Smooth muscle cell (in vitro differentiated cells): ENCODE measurements around the gene PLEKHG7. TPM values are rescaled to one million over a fixed set of nuclear protein-coding genes. Genes with fewer than 3 reads are reported as not detected.

Source experiments
- DNase-seq: peaks from one replicate; lab custom pipeline; 2025; ENCODE audit not compliant: unreplicated experiment; lab: John Stamatoyannopoulos, UW
- H2AFZ ChIP-seq: fragments of 200-600 bp; sonication (generic); 2 replicates; pipeline ENCODE4 v1.6.0; 2016; ENCODE audit warnings: antibody characterized with exemption, low read depth, mild to moderate bottlenecking
- H3F3A ChIP-seq: fragments of 200-600 bp; sonication (generic); 2 replicates; pipeline ENCODE4 v1.6.0; 2017; ENCODE audit warnings: antibody characterized with exemption, low read depth
- H3K27ac ChIP-seq: fragments of 200-600 bp; sonication (generic); 2 replicates; pipeline ENCODE4 v1.5.1; 2016; ENCODE audit warnings: low read depth, mild to moderate bottlenecking
- H3K27me3 ChIP-seq: fragments of 200-600 bp; sonication (generic); 2 replicates; pipeline ENCODE4 v1.6.1; 2016; ENCODE audit warnings: low read depth, mild to moderate bottlenecking
- H3K36me3 ChIP-seq: fragments of 200-600 bp; sonication (generic); 2 replicates; pipeline ENCODE4 v1.5.1; 2016; ENCODE audit warnings: low read depth
- H3K4me1 ChIP-seq: fragments of 200-600 bp; sonication (generic); 2 replicates; pipeline ENCODE4 v1.5.1; 2016; ENCODE audit warnings: low read depth
- H3K4me2 ChIP-seq: fragments of 200-600 bp; sonication (generic); 2 replicates; pipeline ENCODE4 v1.6.0; 2016; ENCODE audit warnings: mild to moderate bottlenecking
- H3K4me3 ChIP-seq: fragments of 200-600 bp; sonication (generic); 2 replicates; pipeline ENCODE4 v1.5.1; 2016; ENCODE audit warnings: mild to moderate bottlenecking
- H3K79me2 ChIP-seq: fragments of 200-600 bp; sonication (generic); 2 replicates; pipeline ENCODE4 v1.6.0; 2016; ENCODE audit warnings: low read depth, mild to moderate bottlenecking
- H3K9ac ChIP-seq: fragments of 200-600 bp; sonication (generic); 2 replicates; pipeline ENCODE4 v1.6.0; 2016; ENCODE audit warnings: low read depth
- H3K9me3 ChIP-seq: fragments of 200-600 bp; sonication (generic); replicated peaks from 2 replicates; pipeline ENCODE4 v1.5.1; 2016; ENCODE audit warnings: low read depth
- H4K20me1 ChIP-seq: fragments of 200-600 bp; sonication (generic); 2 replicates; pipeline ENCODE4 v1.6.0; 2016; ENCODE audit warnings: low read depth
- WGBS: methylation state at CpG from one replicate; pipeline ENCODE4 v1.1.7; 2016; ENCODE audit warnings: low lambda C conversion rate; 5-methylcytosine and 5-hydroxymethylcytosine counted together
- polyA plus RNA-seq: library from polyadenylated mRNA; unstranded; fragments of >200 nt; fragmentation: Nextera tagmentation; extraction: Ambion mirVana; gene quantifications from 2 replicates; pipeline ENCODE4 v1.2.1, GENCODE V29; 2016
- total RNA-seq: library from RNA; depleted of rRNA; stranded (reverse); fragments of >200 nt; gene quantifications from 2 replicates; pipeline ENCODE4 v1.2.3, GENCODE V29; 2014
- TF ChIP-seq, protein P1 (sequence below): fragments of 200-600 bp; sonication (generic); IDR thresholded peaks from 2 replicates; pipeline ENCODE4 v1.5.1; 2017; ENCODE audit warnings: borderline replicate concordance, mild to moderate bottlenecking, antibody characterized with exemption; ENCODE audit not compliant: insufficient read depth, poor library complexity, severe bottlenecking

Gene PLEKHG7
- total and polyA plus RNA-seq, 2 experiments from 2014 or later, result not detected

- DNase-seq, result no peak
- peak overlapping the region; percentile 72 for H3K27ac ChIP-seq
Observed at GRCh38 chr12:92759634-92760268, 57.0 kb downstream of the PLEKHG7 start.

GRCh38 chr12:92762773-92763172, 60.0 kb downstream of the PLEKHG7 start:
- Histone ChIP-seq H3K9ac (no peak overlapping the region), H3K27me3 (no peaks in the 10 kb centered on the region), H3K4me3 (no peak overlapping the region), H3K9me3 (no peaks in the 10 kb centered on the region), H3K4me2 (no peak overlapping the region), H3F3A (no peaks in the 10 kb centered on the region), H3K36me3 (no peaks in the 10 kb centered on the region), H2AFZ (no peak overlapping the region), H4K20me1 (no peaks in the 10 kb centered on the region), H3K79me2 (no peaks in the 10 kb centered on the region), H3K4me1 (peaks cover 5% of the 10 kb centered on the region), H3K27ac (no peak overlapping the region)
- TF ChIP-seq, protein P1, sequence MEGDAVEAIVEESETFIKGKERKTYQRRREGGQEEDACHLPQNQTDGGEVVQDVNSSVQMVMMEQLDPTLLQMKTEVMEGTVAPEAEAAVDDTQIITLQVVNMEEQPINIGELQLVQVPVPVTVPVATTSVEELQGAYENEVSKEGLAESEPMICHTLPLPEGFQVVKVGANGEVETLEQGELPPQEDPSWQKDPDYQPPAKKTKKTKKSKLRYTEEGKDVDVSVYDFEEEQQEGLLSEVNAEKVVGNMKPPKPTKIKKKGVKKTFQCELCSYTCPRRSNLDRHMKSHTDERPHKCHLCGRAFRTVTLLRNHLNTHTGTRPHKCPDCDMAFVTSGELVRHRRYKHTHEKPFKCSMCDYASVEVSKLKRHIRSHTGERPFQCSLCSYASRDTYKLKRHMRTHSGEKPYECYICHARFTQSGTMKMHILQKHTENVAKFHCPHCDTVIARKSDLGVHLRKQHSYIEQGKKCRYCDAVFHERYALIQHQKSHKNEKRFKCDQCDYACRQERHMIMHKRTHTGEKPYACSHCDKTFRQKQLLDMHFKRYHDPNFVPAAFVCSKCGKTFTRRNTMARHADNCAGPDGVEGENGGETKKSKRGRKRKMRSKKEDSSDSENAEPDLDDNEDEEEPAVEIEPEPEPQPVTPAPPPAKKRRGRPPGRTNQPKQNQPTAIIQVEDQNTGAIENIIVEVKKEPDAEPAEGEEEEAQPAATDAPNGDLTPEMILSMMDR, result no peak
- 95% methylated on average over 5 of the region's 5 CpGs for WGBS
- DNase-seq, result no peak

More at GRCh38 chr12:92759634-92760268, 57.0 kb downstream of the PLEKHG7 start:
- Histone ChIP-seq H3K9me3 (no peaks in the 10 kb centered on the region), H3K9ac (peak overlapping the region; percentile 32), H3K79me2 (no peaks in the 10 kb centered on the region), H3K36me3 (no peaks in the 10 kb centered on the region), H3K4me2 (peak overlapping the region; percentile 51), H4K20me1 (no peaks in the 10 kb centered on the region), H3K4me1 (peaks cover 5% of the 10 kb centered on the region), H3F3A (no peaks in the 10 kb centered on the region), H2AFZ (no peak overlapping the region), H3K27me3 (no peaks in the 10 kb centered on the region), H3K4me3 (no peak overlapping the region)
- 24% methylated on average over 3 of the region's 3 CpGs for WGBS
- TF ChIP-seq, protein P1, result no peak

GRCh38 chr12:92764831-92765230, 62.0 kb downstream of the PLEKHG7 start:
- DNase-seq, result no peak
- no peaks in the 10 kb centered on the region for H3K27me3 ChIP-seq
- H2AFZ ChIP-seq, result no peak overlapping the region
- no peaks in the 10 kb centered on the region for H3K9me3 ChIP-seq
- no peak overlapping the region for H3K4me3 ChIP-seq
- no peaks in the 10 kb centered on the region for H3F3A ChIP-seq
- H3K27ac ChIP-seq, result no peak overlapping the region
- no peaks in the 10 kb centered on the region for H3K36me3 ChIP-seq
- WGBS, result 59% methylated on average over 5 of the region's 5 CpGs
- no peak overlapping the region for H3K4me2 ChIP-seq
- H4K20me1 ChIP-seq, result no peaks in the 10 kb centered on the region
- H3K79me2 ChIP-seq, result no peaks in the 10 kb centered on the region
- H3K9ac ChIP-seq, result no peak overlapping the region
- no peaks in the 10 kb centered on the region for H3K4me1 ChIP-seq
- TF ChIP-seq, protein P1, result no peak

DNA sequence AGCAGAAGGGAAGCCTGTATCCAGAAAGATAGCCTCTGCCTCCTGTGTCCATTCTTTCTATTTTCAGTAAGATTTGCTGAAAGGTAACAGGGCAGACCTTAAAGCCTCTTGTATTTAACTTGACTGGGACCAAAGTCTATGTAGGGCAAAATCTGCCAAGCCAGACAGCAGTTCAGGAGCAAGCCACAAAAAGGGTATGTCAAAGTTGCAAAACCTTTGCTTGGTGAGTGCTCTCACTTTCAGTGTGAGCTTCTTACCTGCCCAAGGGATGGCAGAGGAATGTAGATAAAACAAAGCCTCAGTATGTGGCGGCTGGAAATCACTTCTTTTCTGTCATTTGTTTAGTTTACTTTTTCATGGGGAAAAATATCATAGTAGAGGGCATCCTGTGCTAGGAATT, 63.1 kb downstream of the PLEKHG7 start:
- no peaks in the 10 kb centered on the region for H3K79me2 ChIP-seq
- no peaks in the 10 kb centered on the region for H3K4me1 ChIP-seq
- H3K27me3 ChIP-seq, result no peaks in the 10 kb centered on the region
- no peaks in the 10 kb centered on the region for H3K36me3 ChIP-seq
- TF ChIP-seq, protein P1, result no peak
- no peaks in the 10 kb centered on the region for H3K9me3 ChIP-seq
- H3K9ac ChIP-seq, result no peak overlapping the region
- no peak overlapping the region for H3K4me2 ChIP-seq
- 86% methylated on average over 1 of the region's 1 CpG for WGBS
- no peak overlapping the region for H3K4me3 ChIP-seq
- H3F3A ChIP-seq, result no peaks in the 10 kb centered on the region
- H4K20me1 ChIP-seq, result no peaks in the 10 kb centered on the region
- no peak overlapping the region for H2AFZ ChIP-seq
- no peak for DNase-seq
- no peak overlapping the region for H3K27ac ChIP-seq
